Left lung (tissue), 10 donors: Measurements from ENCODE around the gene CACNA1E. TPM values are rescaled to one million over a fixed set of nuclear protein-coding genes. Genes with fewer than 3 reads are reported as not detected.

Experiments
- ATAC-seq: fragments of 200-7000 bp; cut with Tn5 transposase; one replicate; pipeline ENCODE4 v1.9.1; 2020; ENCODE audit warnings: moderate library complexity
- DNase-seq, 4 donors: peaks; one replicate each; pipeline ENCODE4 v3.0.0-alpha.2; 2013 to 2020
- H3K27ac ChIP-seq, 2 donors: fragments of 200-600 bp; sonication (generic) in 1 of 2; one replicate each; pipeline versions ENCODE4 v1.5.0 to v1.8.0; 2020 to 2021
- H3K27me3 ChIP-seq, 2 donors: fragments of 200-600 bp; sonication (generic) in 1 of 2; one replicate each; pipeline versions ENCODE4 v1.5.0 to v1.8.0; 2020 to 2021
- H3K36me3 ChIP-seq, 2 donors: fragments of 200-600 bp; sonication (generic) in 1 of 2; one replicate each; pipeline versions ENCODE4 v1.5.0 to v1.8.0; 2020 to 2021
- H3K4me1 ChIP-seq, 2 donors: fragments of 200-600 bp; one replicate each; pipeline ENCODE4 v1.8.0; 2021
- H3K4me3 ChIP-seq, 2 donors: fragments of 200-600 bp; sonication (generic) in 1 of 2; one replicate each; pipeline versions ENCODE4 v1.5.0 to v1.8.0; 2020 to 2021; ENCODE audit warnings: mild to moderate bottlenecking in 1 of 2
- H3K9me3 ChIP-seq, 2 donors: fragments of 200-600 bp; sonication (generic) in 1 of 2; one replicate each; pipeline versions ENCODE4 v1.5.0 to v1.8.0; 2020 to 2021
- intact Hi-C, 2 donors: fragments of 100-400 bp; cut with DNase I; formaldehyde crosslinking; loops; one replicate each; pipeline versions ENCODE4 v1.11.2 to v1.14.2; 2022
- polyA plus RNA-seq, 6 donors: library from polyadenylated mRNA; unstranded; fragments of 120-200 nt; gene quantifications; one replicate each; pipeline ENCODE4 v1.2.1, GENCODE V29; 2013; ENCODE audit not compliant: insufficient read length in 6 of 6
- total RNA-seq, 2 donors: library from RNA; stranded (reverse); fragmentation: NEBNext Ultra II Directional; extraction: Animal tissue kit (Norgen Biotek cat#: 25700); gene quantifications; one replicate each; pipeline ENCODE4 v1.2.1, GENCODE V29; 2021
- TF ChIP-seq, protein P1 (sequence below), 2 donors: fragments of 200-600 bp; sonication (generic) in 1 of 2; IDR thresholded peaks; one replicate each; pipeline versions ENCODE4 v1.5.0 to v1.8.0; 2021; ENCODE audit warnings: antibody characterized with exemption in 2 of 2
- donor health status: DM: no; HTN: yes; CAD: no.
- donor health status: DM: no; HTN: no; CAD: no.

The CACNA1E gene
- total and polyA plus RNA-seq, 8 donors, result 0.03 to 1.2 (median 0.13) TPM; not detected in 1

DNA sequence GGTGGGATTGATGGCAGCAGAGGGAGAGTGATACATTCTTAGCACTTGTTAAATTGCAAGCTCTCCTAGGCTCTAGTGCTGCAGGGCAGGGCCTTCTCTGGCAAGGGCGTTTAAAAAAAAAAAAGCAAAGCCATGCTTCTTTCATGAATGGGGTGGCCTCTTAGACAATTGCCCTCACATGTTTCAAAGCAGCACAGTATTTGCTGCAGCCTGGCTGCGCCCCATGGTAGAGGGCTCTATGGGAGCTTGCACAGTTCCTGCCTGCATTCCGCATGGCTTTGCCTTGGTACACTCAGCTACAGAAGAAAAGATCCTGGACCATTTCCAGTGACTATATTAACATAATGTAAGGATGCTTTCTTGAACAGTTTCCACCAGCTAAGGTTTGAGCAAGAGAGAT lies 311.0 kb downstream of the CACNA1E start:
- no peaks in the 10 kb centered on the region for H3K9me3 ChIP-seq
- DNase-seq, result no peak
- TF ChIP-seq, protein P1, sequence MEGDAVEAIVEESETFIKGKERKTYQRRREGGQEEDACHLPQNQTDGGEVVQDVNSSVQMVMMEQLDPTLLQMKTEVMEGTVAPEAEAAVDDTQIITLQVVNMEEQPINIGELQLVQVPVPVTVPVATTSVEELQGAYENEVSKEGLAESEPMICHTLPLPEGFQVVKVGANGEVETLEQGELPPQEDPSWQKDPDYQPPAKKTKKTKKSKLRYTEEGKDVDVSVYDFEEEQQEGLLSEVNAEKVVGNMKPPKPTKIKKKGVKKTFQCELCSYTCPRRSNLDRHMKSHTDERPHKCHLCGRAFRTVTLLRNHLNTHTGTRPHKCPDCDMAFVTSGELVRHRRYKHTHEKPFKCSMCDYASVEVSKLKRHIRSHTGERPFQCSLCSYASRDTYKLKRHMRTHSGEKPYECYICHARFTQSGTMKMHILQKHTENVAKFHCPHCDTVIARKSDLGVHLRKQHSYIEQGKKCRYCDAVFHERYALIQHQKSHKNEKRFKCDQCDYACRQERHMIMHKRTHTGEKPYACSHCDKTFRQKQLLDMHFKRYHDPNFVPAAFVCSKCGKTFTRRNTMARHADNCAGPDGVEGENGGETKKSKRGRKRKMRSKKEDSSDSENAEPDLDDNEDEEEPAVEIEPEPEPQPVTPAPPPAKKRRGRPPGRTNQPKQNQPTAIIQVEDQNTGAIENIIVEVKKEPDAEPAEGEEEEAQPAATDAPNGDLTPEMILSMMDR (IDR thresholded peaks at IDR 0.05), result no peak

DNA sequence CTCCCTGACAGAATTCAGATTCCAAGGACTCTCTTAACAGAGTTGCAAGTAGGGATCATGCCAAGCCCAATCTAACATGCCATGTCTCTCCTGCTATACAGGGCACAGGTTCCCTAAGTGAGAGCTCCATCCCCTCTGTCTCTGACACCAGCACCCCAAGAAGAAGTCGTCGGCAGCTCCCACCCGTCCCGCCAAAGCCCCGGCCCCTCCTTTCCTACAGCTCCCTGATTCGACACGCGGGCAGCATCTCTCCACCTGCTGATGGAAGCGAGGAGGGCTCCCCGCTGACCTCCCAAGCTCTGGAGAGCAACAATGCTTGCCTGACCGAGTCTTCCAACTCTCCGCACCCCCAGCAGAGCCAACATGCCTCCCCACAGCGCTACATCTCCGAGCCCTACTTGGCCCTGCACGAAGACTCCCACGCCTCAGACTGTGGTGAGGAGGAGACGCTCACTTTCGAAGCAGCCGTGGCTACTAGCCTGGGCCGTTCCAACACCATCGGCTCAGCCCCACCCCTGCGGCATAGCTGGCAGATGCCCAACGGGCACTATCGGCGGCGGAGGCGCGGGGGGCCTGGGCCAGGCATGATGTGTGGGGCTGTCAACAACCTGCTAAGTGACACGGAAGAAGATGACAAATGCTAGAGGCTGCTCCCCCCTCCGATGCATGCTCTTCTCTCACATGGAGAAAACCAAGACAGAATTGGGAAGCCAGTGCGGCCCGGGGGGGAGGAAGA lies 315.0 kb downstream of the CACNA1E start:
- ATAC-seq (no peak), DNase-seq (peak in 1 of 4 donors; percentile 72)
- TF ChIP-seq, protein P1 (IDR thresholded peaks at IDR 0.05), result no peak
- Histone ChIP-seq H3K9me3 (no peaks in the 10 kb centered on the region), H3K27ac (no peak overlapping the region), H3K4me1 (no peaks in the 10 kb centered on the region), H3K4me3 (no peak overlapping the region), H3K36me3 (no peaks in the 10 kb centered on the region), H3K27me3 (no peaks in the 10 kb centered on the region)
- intact Hi-C loops, result no loop called here

More for the DNA sequence above, 311.0 kb downstream of the CACNA1E start:
- intact Hi-C loops, result no loop called here
- no peak overlapping the region for H3K4me3 ChIP-seq
- H3K4me1 ChIP-seq, result no peaks in the 10 kb centered on the region
- no peaks in the 10 kb centered on the region for H3K27me3 ChIP-seq
- H3K36me3 ChIP-seq, result no peaks in the 10 kb centered on the region
- ATAC-seq, result no peak
- H3K27ac ChIP-seq, result no peak overlapping the region

DNA sequence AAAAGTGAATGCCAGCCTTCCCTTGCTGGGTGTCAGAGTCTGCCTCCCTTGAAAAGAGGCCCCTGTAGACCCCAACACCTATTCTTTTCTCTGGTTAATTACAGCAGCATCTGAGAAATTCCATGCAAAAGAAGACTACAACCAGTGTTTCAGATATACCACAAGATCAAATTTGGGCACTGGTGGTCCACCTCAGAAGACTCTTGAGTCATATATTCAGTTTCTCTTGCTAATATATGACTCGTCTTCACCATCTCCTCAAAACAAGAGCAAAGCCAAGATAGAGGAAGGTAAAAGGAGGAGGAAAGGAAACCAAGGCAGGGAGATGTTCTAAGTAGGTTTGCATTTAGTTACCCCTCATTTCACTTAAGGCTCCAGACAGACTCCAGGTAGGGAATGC lies 318.3 kb downstream of the CACNA1E start:
- intact Hi-C loops, result no loop called here
- Histone ChIP-seq H3K4me1 (no peaks in the 10 kb centered on the region), H3K27me3 (no peaks in the 10 kb centered on the region), H3K9me3 (no peaks in the 10 kb centered on the region), H3K4me3 (no peak overlapping the region), H3K27ac (no peak overlapping the region), H3K36me3 (no peaks in the 10 kb centered on the region)
- ATAC-seq, result no peak
- no peak for DNase-seq
- TF ChIP-seq, protein P1 (IDR thresholded peaks at IDR 0.05), result no peak

DNA sequence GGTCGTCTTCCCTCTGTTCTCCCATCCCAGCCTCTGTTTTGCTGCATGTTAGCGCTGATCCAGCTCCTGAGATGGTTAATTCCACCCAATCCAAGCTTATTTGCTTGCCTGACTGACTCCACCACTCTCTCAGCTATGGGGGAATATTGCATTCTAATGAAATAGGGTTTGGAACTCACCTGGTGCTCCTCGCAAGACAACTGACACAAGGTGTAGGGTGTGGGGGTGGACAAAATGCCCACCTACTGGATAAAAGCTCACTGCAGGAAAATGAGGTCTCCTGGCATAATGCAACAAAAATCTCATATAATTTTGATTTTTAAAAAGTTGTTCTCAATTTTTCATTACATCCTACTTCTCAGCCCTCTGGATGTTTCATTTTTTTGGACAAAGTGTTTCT lies 319.1 kb downstream of the CACNA1E start:
- TF ChIP-seq, protein P1 (IDR thresholded peaks at IDR 0.05), result no peak
- intact Hi-C loops, result no loop called here
- H3K36me3 ChIP-seq, result no peaks in the 10 kb centered on the region
- DNase-seq, result no peak
- H3K4me3 ChIP-seq, result no peak overlapping the region
- no peak overlapping the region for H3K27ac ChIP-seq
- no peaks in the 10 kb centered on the region for H3K9me3 ChIP-seq
- no peaks in the 10 kb centered on the region for H3K4me1 ChIP-seq
- ATAC-seq, result no peak
- H3K27me3 ChIP-seq, result no peaks in the 10 kb centered on the region

DNA sequence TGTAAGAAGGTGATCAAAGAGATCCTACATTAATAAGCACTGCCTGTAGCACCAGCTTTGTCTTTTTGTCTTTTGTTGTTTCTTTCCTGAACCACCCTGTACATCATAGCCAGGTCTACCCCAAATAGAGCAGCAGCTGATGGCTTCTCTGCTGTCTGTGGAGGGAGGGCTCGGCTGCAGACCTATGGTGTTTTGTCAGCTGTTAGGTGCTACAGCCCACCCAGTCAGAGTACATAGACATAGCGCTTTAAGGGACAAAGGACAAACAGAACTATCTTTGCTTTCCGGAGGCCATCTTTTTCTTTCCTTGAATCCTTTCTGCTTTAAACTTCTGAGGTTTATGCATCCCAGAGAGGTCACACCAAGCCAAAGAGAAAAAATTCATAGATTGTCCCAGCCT lies 320.1 kb downstream of the CACNA1E start:
- Histone ChIP-seq H3K9me3 (no peaks in the 10 kb centered on the region), H3K27me3 (no peaks in the 10 kb centered on the region), H3K4me1 (no peaks in the 10 kb centered on the region), H3K36me3 (no peaks in the 10 kb centered on the region), H3K27ac (no peak overlapping the region), H3K4me3 (no peak overlapping the region)
- DNase-seq (no peak), ATAC-seq (no peak)
- intact Hi-C loops, result no loop called here
- TF ChIP-seq, protein P1 (IDR thresholded peaks at IDR 0.05), result no peak
